HTR-8/SVneo (cell line): ENCODE results near the gene SLCO3A1.
A peak's percentile ranks its signal among the peaks of the same experiment; 100 is the strongest.
"Not testable (repeated sequence)": the region's sequence is repeated elsewhere in the genome, so short reads cannot be mapped to it uniquely, and the experiment has no call there.

Experiments used
- DNase-seq: peaks from one replicate; pipeline ENCODE4 v3.0.0; 2011; ENCODE audit warnings: low spot score, mixed read lengths; ENCODE audit not compliant: insufficient read length
- FAIRE-seq: peaks from 2 replicates; lab custom pipeline; 2011; peaks lifted over from hg19 to GRCh38; lab: Jason Lieb, UNC

The SLCO3A1 gene

GRCh38 chr15:91952216-91952615 is 98.7 kb downstream of the SLCO3A1 start:
- FAIRE-seq, result no peak
- DNase-seq, result no peak

- no peak for FAIRE-seq
These were observed 99.9 kb downstream of the SLCO3A1 start for GRCh38 chr15:91953432-91953831.

GRCh38 chr15:91954292-91954691 is 100.8 kb downstream of the SLCO3A1 start:
- FAIRE-seq, result no peak

More at GRCh38 chr15:91953432-91953831, 99.9 kb downstream of the SLCO3A1 start:
- no peak for DNase-seq

GRCh38 chr15:91956026-91956723 is 102.7 kb downstream of the SLCO3A1 start:
- DNase-seq, result no peak

More at GRCh38 chr15:91954292-91954691, 100.8 kb downstream of the SLCO3A1 start:
- DNase-seq, result no peak

GRCh38 chr15:91961357-91961756 is 107.8 kb downstream of the SLCO3A1 start:
- FAIRE-seq (no peak), DNase-seq (no peak)

More at GRCh38 chr15:91956026-91956723, 102.7 kb downstream of the SLCO3A1 start:
- no peak for FAIRE-seq

- FAIRE-seq, DNase-seq: not testable (repeated sequence)
These were observed 110.2 kb downstream of the SLCO3A1 start for GRCh38 chr15:91963747-91964146.

- DNase-seq (peak; percentile 62), FAIRE-seq (peak; percentile 28)
These were observed 112.1 kb downstream of the SLCO3A1 start for GRCh38 chr15:91965501-91966193.

GRCh38 chr15:91966194-91966552 is 112.7 kb downstream of the SLCO3A1 start:
- FAIRE-seq (peak; percentile 33), DNase-seq (no peak)

GRCh38 chr15:91967935-91968606 is 114.6 kb downstream of the SLCO3A1 start:
- no peak for FAIRE-seq
- DNase-seq, result no peak

- FAIRE-seq (no peak), DNase-seq (no peak)
These were observed 115.1 kb downstream of the SLCO3A1 start for GRCh38 chr15:91968610-91969009.

- DNase-seq (no peak), FAIRE-seq (no peak)
These were observed 116.6 kb downstream of the SLCO3A1 start for GRCh38 chr15:91970142-91970541.

- FAIRE-seq, result no peak
- no peak for DNase-seq
These were observed 120.0 kb downstream of the SLCO3A1 start for GRCh38 chr15:91973481-91973880.

- no peak for FAIRE-seq
- no peak for DNase-seq
These were observed 120.8 kb downstream of the SLCO3A1 start for GRCh38 chr15:91974321-91974720.

- DNase-seq (no peak), FAIRE-seq (no peak)
These were observed 121.9 kb downstream of the SLCO3A1 start for GRCh38 chr15:91975241-91975978.

- DNase-seq, result no peak
- no peak for FAIRE-seq
These were observed 123.5 kb downstream of the SLCO3A1 start for GRCh38 chr15:91976966-91977365.

GRCh38 chr15:91980502-91981267 is 127.2 kb downstream of the SLCO3A1 start:
- FAIRE-seq (no peak), DNase-seq (no peak)

GRCh38 chr15:91981821-91982800 is 128.6 kb downstream of the SLCO3A1 start:
- FAIRE-seq (no peak), DNase-seq (no peak)

- DNase-seq (no peak), FAIRE-seq (no peak)
These were observed 130.3 kb downstream of the SLCO3A1 start for GRCh38 chr15:91983729-91984340.
